GM12878 (cell line): ENCODE results near the gene LSM14A. TPM values are rescaled to one million over a fixed set of nuclear protein-coding genes. Genes with fewer than 3 reads are reported as not detected.
A peak's percentile ranks its signal among the peaks of the same experiment; 100 is the strongest.

Experiments used
- CREM ChIP-seq: IDR thresholded peaks from 2 replicates; pipeline ENCODE4 v1.6.1; 2014; ENCODE audit warnings: antibody characterized with exemption, low read depth
- E2F8 ChIP-seq: fragments of 450-650 bp; IDR thresholded peaks from 2 replicates; pipeline ENCODE4 v1.6.1; 2018; ENCODE audit warnings: mild to moderate bottlenecking, low read depth, moderate library complexity; ENCODE audit not compliant: partially characterized antibody
- HDAC2 ChIP-seq: fragments of 200-600 bp; sonication (generic); IDR thresholded peaks from 2 replicates; pipeline ENCODE4 v1.6.1; 2017
- KLF5 ChIP-seq: fragments of 450-650 bp; IDR thresholded peaks from 2 replicates; pipeline ENCODE4 v1.6.1; 2014; ENCODE audit warnings: mild to moderate bottlenecking; ENCODE audit not compliant: partially characterized antibody
- NFIC ChIP-seq: IDR thresholded peaks from 2 replicates; pipeline ENCODE4 v1.6.1; 2012; ENCODE audit warnings: low read depth, mild to moderate bottlenecking, inconsistent platforms, low read length, moderate library complexity
- NR2F1 ChIP-seq: fragments of 450-650 bp; conservative IDR thresholded peaks from 2 replicates; pipeline ENCODE4 v1.6.1; 2017; ENCODE audit warnings: mild to moderate bottlenecking
- PKNOX1 ChIP-seq: fragments of 450-650 bp; IDR thresholded peaks from 2 replicates; pipeline ENCODE4 v1.6.1; 2016; ENCODE audit warnings: mild to moderate bottlenecking
- SP1 ChIP-seq: IDR thresholded peaks from one replicate; pipeline ENCODE4 v1.6.1; 2011; ENCODE audit warnings: low read depth, low read length
- SPI1 ChIP-seq: IDR thresholded peaks from 2 replicates; pipeline ENCODE4 v1.6.1; 2011; ENCODE audit warnings: low read depth, mild to moderate bottlenecking, low read length, moderate library complexity, borderline replicate concordance; ENCODE audit not compliant: insufficient read depth
- TCF12 ChIP-seq: IDR thresholded peaks from 2 replicates; pipeline ENCODE4 v1.6.1; 2011; ENCODE audit warnings: low read depth, mild to moderate bottlenecking, low read length
- ZNF274 ChIP-seq: IDR thresholded peaks from one replicate; pipeline ENCODE4 v1.8.0; 2011; ENCODE audit not compliant: insufficient read length, insufficient read depth
- polyA plus RNA-seq, 11 experiments: library from polyadenylated mRNA; depleted of rRNA in 4 of 11; unstranded in 6 of 11; stranded (reverse) in 5 of 11; fragments of >200 nt; fragmentation: Nextera tagmentation in 4 of 11; fragmentation: Illumina TruSeq in 1 of 11; extraction: Ambion mirVana in 4 of 11; extraction: Trizol in 1 of 11; gene quantifications; 1 replicate in 1 of 11; 2 replicates in 10 of 11; pipeline versions ENCODE4 v1.2.1 to v1.2.3, GENCODE V29; 2011 to 2016; ENCODE audit warnings: inconsistent platforms in 2 of 11, missing spikeins in 2 of 11, low read depth in 1 of 11
- total RNA-seq, 4 experiments: library from RNA; depleted of rRNA in 3 of 4; stranded (reverse); fragments of >200 nt in 3 of 4; fragmentation: Illumina TruSeq in 1 of 4; extraction: Trizol in 1 of 4; gene quantifications; 2 replicates each; pipeline versions ENCODE4 v1.2.1 to v1.2.3, GENCODE V29; 2013 to 2021
- TF ChIP-seq, protein P1 (sequence below): IDR thresholded peaks from 2 replicates; pipeline ENCODE4 v1.6.1; 2012; ENCODE audit warnings: low read depth, low read length, improper control_type of control experiment
- TF ChIP-seq, protein P2 (sequence below): fragments of 450-650 bp; IDR thresholded peaks from 2 replicates; pipeline ENCODE4 v1.6.1; 2017; ENCODE audit warnings: low read depth, mild to moderate bottlenecking, moderate library complexity
- TF ChIP-seq, protein P3 (sequence below): fragments of 450-650 bp; IDR thresholded peaks from 2 replicates; pipeline ENCODE4 v1.6.1; 2016; ENCODE audit warnings: mild to moderate bottlenecking
- TF ChIP-seq, protein P4 (sequence below): fragments of 450-650 bp; IDR thresholded peaks from 2 replicates; pipeline ENCODE4 v1.6.1; 2017; ENCODE audit warnings: mild to moderate bottlenecking, moderate library complexity

Gene LSM14A
- total and polyA plus RNA-seq, 10 of the 15 experiments (the other 5 are each of a cell fraction or from before 2014, with no cell fraction given): 21.9 to 193 (median 89.4) TPM

- TF ChIP-seq PKNOX1 (peak; percentile 42; the same call in 1 of the 2 replicates), SP1 (no peak), E2F8 (no peak), HDAC2 (no peak), ZNF274 (no peak), SPI1 (peak; percentile 46; the same call in 1 of the 2 replicates), NFIC (0 out of 2 replicates have a peak, but pooled peaks have one; percentile 46), CREM (0 out of 2 replicates have a peak, but pooled peaks have one; percentile 33), TCF12 (no peak), KLF5 (no peak), NR2F1 (no peak)
- TF ChIP-seq, protein P1, sequence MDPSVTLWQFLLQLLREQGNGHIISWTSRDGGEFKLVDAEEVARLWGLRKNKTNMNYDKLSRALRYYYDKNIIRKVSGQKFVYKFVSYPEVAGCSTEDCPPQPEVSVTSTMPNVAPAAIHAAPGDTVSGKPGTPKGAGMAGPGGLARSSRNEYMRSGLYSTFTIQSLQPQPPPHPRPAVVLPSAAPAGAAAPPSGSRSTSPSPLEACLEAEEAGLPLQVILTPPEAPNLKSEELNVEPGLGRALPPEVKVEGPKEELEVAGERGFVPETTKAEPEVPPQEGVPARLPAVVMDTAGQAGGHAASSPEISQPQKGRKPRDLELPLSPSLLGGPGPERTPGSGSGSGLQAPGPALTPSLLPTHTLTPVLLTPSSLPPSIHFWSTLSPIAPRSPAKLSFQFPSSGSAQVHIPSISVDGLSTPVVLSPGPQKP: no peak
- TF ChIP-seq, protein P2, sequence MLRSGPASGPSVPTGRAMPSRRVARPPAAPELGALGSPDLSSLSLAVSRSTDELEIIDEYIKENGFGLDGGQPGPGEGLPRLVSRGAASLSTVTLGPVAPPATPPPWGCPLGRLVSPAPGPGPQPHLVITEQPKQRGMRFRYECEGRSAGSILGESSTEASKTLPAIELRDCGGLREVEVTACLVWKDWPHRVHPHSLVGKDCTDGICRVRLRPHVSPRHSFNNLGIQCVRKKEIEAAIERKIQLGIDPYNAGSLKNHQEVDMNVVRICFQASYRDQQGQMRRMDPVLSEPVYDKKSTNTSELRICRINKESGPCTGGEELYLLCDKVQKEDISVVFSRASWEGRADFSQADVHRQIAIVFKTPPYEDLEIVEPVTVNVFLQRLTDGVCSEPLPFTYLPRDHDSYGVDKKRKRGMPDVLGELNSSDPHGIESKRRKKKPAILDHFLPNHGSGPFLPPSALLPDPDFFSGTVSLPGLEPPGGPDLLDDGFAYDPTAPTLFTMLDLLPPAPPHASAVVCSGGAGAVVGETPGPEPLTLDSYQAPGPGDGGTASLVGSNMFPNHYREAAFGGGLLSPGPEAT: no peak
- TF ChIP-seq, protein P3, sequence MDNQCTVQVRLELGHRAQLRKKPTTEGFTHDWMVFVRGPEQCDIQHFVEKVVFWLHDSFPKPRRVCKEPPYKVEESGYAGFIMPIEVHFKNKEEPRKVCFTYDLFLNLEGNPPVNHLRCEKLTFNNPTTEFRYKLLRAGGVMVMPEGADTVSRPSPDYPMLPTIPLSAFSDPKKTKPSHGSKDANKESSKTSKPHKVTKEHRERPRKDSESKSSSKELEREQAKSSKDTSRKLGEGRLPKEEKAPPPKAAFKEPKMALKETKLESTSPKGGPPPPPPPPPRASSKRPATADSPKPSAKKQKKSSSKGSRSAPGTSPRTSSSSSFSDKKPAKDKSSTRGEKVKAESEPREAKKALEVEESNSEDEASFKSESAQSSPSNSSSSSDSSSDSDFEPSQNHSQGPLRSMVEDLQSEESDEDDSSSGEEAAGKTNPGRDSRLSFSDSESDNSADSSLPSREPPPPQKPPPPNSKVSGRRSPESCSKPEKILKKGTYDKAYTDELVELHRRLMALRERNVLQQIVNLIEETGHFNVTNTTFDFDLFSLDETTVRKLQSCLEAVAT: no peak
- TF ChIP-seq, protein P4, sequence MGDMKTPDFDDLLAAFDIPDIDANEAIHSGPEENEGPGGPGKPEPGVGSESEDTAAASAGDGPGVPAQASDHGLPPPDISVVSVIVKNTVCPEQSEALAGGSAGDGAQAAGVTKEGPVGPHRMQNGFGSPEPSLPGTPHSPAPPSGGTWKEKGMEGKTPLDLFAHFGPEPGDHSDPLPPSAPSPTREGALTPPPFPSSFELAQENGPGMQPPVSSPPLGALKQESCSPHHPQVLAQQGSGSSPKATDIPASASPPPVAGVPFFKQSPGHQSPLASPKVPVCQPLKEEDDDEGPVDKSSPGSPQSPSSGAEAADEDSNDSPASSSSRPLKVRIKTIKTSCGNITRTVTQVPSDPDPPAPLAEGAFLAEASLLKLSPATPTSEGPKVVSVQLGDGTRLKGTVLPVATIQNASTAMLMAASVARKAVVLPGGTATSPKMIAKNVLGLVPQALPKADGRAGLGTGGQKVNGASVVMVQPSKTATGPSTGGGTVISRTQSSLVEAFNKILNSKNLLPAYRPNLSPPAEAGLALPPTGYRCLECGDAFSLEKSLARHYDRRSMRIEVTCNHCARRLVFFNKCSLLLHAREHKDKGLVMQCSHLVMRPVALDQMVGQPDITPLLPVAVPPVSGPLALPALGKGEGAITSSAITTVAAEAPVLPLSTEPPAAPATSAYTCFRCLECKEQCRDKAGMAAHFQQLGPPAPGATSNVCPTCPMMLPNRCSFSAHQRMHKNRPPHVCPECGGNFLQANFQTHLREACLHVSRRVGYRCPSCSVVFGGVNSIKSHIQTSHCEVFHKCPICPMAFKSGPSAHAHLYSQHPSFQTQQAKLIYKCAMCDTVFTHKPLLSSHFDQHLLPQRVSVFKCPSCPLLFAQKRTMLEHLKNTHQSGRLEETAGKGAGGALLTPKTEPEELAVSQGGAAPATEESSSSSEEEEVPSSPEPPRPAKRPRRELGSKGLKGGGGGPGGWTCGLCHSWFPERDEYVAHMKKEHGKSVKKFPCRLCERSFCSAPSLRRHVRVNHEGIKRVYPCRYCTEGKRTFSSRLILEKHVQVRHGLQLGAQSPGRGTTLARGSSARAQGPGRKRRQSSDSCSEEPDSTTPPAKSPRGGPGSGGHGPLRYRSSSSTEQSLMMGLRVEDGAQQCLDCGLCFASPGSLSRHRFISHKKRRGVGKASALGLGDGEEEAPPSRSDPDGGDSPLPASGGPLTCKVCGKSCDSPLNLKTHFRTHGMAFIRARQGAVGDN: no peak
Measured at GRCh38 chr19:34224996-34225658, 52.8 kb downstream of the LSM14A start (continued).
